HepG2 (cell line): ENCODE results near the gene CFAP210. TPM values are rescaled to one million over a fixed set of nuclear protein-coding genes. Genes with fewer than 3 reads are reported as not detected.

Experiments
- CENPT ChIP-seq: sonication (generic); formaldehyde crosslinking; IDR thresholded peaks from 2 replicates; pipeline ENCODE4 v1.8.0; 2022; ENCODE audit warnings: low read depth, mild to moderate bottlenecking, moderate library complexity, missing genetic modification reagents
- CENPX ChIP-seq: sonication (generic); formaldehyde crosslinking; IDR thresholded peaks from 2 replicates; pipeline ENCODE4 v1.9.0; 2021; ENCODE audit warnings: mild to moderate bottlenecking, missing genetic modification reagents, moderate library complexity
- CSRNP1 ChIP-seq: sonication (generic); formaldehyde crosslinking; IDR thresholded peaks from 2 replicates; pipeline ENCODE4 v1.8.1; 2023; ENCODE audit warnings: mild to moderate bottlenecking, missing genetic modification reagents
- DPF2 ChIP-seq: sonication (generic); formaldehyde crosslinking; IDR thresholded peaks from 2 replicates; pipeline ENCODE4 v1.4.0; 2020; ENCODE audit warnings: mild to moderate bottlenecking, low read depth, missing genetic modification reagents, borderline replicate concordance
- HMG20B ChIP-seq: conservative IDR thresholded peaks from 2 replicates; pipeline ENCODE4 v1.6.1; 2016; ENCODE audit warnings: missing genetic modification reagents, missing compliant biosample characterization
- HOXA5 ChIP-seq: sonication (generic); formaldehyde crosslinking; IDR thresholded peaks from 2 replicates; pipeline ENCODE4 v1.4.0; 2020; ENCODE audit warnings: missing genetic modification reagents
- HOXA7 ChIP-seq: sonication (generic); formaldehyde crosslinking; IDR thresholded peaks from 2 replicates; pipeline ENCODE4 v1.8.1; 2022; ENCODE audit warnings: mild to moderate bottlenecking, missing genetic modification reagents, moderate library complexity
- KAT7 ChIP-seq: IDR thresholded peaks from 2 replicates; pipeline ENCODE4 v1.6.1; 2018; ENCODE audit warnings: borderline replicate concordance, missing compliant biosample characterization
- KDM3A ChIP-seq: IDR thresholded peaks from 2 replicates; pipeline ENCODE4 v1.6.1; 2018; ENCODE audit warnings: low read depth, missing compliant biosample characterization
- KMT2A ChIP-seq: sonication (generic); formaldehyde crosslinking; IDR thresholded peaks from 2 replicates; pipeline ENCODE4 v1.4.0; 2020; ENCODE audit warnings: missing genetic modification reagents
- MAZ ChIP-seq, 2 experiments: sonication (generic) in 1 of 2; formaldehyde crosslinking in 1 of 2; IDR thresholded peaks; 2 replicates each; pipeline versions ENCODE4 v1.5.0 to v1.6.1; 2012 to 2020; ENCODE audit warnings: low read depth in 2 of 2, mild to moderate bottlenecking in 2 of 2, borderline replicate concordance in 1 of 2, improper control_type of control experiment in 1 of 2, low read length in 1 of 2, missing genetic modification reagents in 1 of 2, moderate library complexity in 1 of 2
- MXI1 ChIP-seq: IDR thresholded peaks from 3 replicates; pipeline ENCODE4 v1.6.1; 2012; ENCODE audit warnings: low read depth, low read length, inconsistent platforms, borderline replicate concordance
- MYC ChIP-seq: sonication (generic); formaldehyde crosslinking; IDR thresholded peaks from 2 replicates; pipeline ENCODE4 v1.9.0; 2021; ENCODE audit warnings: missing genetic modification reagents, borderline replicate concordance
- RORA ChIP-seq: sonication (generic); formaldehyde crosslinking; IDR thresholded peaks from 2 replicates; pipeline ENCODE4 v1.5.0; 2020; ENCODE audit warnings: mild to moderate bottlenecking, missing genetic modification reagents, moderate library complexity
- THRA ChIP-seq: sonication (generic); formaldehyde crosslinking; IDR thresholded peaks from 2 replicates; pipeline ENCODE4 v1.4.0; 2020; ENCODE audit warnings: missing genetic modification reagents, borderline replicate concordance
- ZNF3 ChIP-seq: IDR thresholded peaks from 2 replicates; pipeline ENCODE4 v1.7.0; 2017; ENCODE audit warnings: inconsistent platforms
- ZNF451 ChIP-seq: sonication (generic); formaldehyde crosslinking; IDR thresholded peaks from 2 replicates; pipeline ENCODE4 v1.5.0; 2020; ENCODE audit warnings: mild to moderate bottlenecking, missing genetic modification reagents
- ZNF652 ChIP-seq: IDR thresholded peaks from 2 replicates; pipeline ENCODE4 v1.6.1; 2016; ENCODE audit warnings: low read depth, borderline replicate concordance
- ZNF703 ChIP-seq: sonication (generic); formaldehyde crosslinking; IDR thresholded peaks from 2 replicates; pipeline ENCODE4 v1.5.1; 2020; ENCODE audit warnings: missing genetic modification reagents, mild to moderate bottlenecking, moderate library complexity, borderline replicate concordance
- ZNF776 ChIP-seq: sonication (generic); formaldehyde crosslinking; IDR thresholded peaks from 2 replicates; pipeline ENCODE4 v1.4.0; 2020; ENCODE audit warnings: mild to moderate bottlenecking, missing genetic modification reagents
- ZNF780A ChIP-seq: sonication (generic); formaldehyde crosslinking; IDR thresholded peaks from 2 replicates; pipeline ENCODE4 v1.8.0; 2022; ENCODE audit warnings: mild to moderate bottlenecking, missing genetic modification reagents, moderate library complexity
- polyA plus RNA-seq, 8 experiments: library from polyadenylated mRNA; depleted of rRNA in 3 of 8; stranded (reverse) in 7 of 8; unstranded in 1 of 8; fragments of >200 nt; fragmentation: Illumina TruSeq in 4 of 8; extraction: Trizol in 4 of 8; gene quantifications; 2 replicates each; pipeline versions ENCODE4 v1.2.1 to v1.2.3, GENCODE V29; 2011 to 2016; ENCODE audit warnings: low read depth in 4 of 8, missing spikeins in 1 of 8, mixed read lengths in 1 of 8; ENCODE audit not compliant: insufficient read depth in 1 of 8
- total RNA-seq, 5 experiments: library from RNA; depleted of rRNA; stranded (reverse); fragments of >200 nt; fragmentation: Illumina TruSeq; extraction: Trizol; gene quantifications; 2 replicates each; pipeline ENCODE4 v1.2.3, GENCODE V29; 2016; ENCODE audit warnings: low read depth in 1 of 5
- TF ChIP-seq, protein P1 (sequence below): sonication (generic); formaldehyde crosslinking; IDR thresholded peaks from 2 replicates; pipeline ENCODE4 v1.4.0; 2020; ENCODE audit warnings: missing genetic modification reagents, borderline replicate concordance

CFAP210 gene
- total and polyA plus RNA-seq, 2 of the 13 experiments (the other 11 are each of a cell fraction or from before 2014, with no cell fraction given) = 0.18 TPM; not detected in 1

DNA sequence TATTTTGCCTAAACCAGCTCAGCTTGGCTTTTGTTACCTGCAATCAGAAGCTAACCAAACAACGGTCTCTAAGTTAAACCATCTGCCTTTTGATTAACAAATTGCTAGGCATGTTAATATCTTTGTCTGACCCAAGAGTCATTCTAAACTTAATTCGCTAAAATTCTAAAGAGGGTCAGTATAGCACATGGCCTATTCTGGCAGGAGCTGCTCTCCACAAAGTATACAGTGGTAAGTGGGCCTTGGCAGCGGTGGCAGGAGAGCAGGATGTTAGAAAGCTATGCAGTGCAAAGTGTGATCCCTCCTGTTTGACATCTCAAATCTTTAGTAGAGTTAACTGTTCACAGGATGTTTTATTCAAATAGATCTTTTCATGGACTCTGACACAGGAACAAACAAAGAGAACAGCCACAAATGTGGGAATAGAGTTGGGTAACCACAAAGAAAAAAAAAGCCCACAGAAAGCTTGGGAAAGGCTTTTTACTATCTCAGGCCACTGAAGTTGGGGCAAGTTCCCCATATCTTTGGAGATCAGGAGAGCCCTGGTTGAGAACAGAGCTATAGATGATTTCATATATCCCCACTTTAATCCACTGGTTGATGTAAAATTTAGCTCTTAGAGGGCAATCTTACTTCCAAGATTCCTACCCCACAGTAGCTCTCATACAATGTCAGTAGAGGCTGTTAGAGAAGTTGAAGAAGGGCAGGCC lies 10.6 kb downstream of the CFAP210 start (continued):
- TF ChIP-seq THRA (CRISPR knock-in tag) (no peak; the same call in none of the 2 replicates), ZNF703 (CRISPR knock-in tag) (no peak), MAZ (IDR thresholded peaks at IDR 0.05; ENCODE audit: borderline replicate concordance, low read depth, low read length) (no peak), MAZ (CRISPR knock-in tag; IDR thresholded peaks at IDR 0.05; ENCODE audit: low read depth) (no peak), CENPX (no peak), ZNF780A (CRISPR knock-in tag) (peak; percentile 68; the same call in 1 of the 2 replicates), DPF2 (CRISPR knock-in tag) (peak; percentile 68; the same call in 1 of the 2 replicates), KAT7 (CRISPR knock-in tag) (0 out of 2 replicates have a peak, but pooled peaks have one; percentile 38), CSRNP1 (CRISPR knock-in tag) (peak; percentile 29; the same call in 1 of the 2 replicates), MYC (CRISPR knock-in tag) (peak; percentile 75), ZNF652 (CRISPR knock-in tag) (peak; percentile 92), KDM3A (CRISPR knock-in tag) (no peak), HOXA7 (CRISPR knock-in tag) (no peak), CENPT (no peak), MXI1 (no peak; the same call in 2 of the 3 replicates), ZNF3 (no peak), ZNF451 (CRISPR knock-in tag) (0 out of 2 replicates have a peak, but pooled peaks have one; percentile 31), RORA (CRISPR knock-in tag) (peak; percentile 69; the same call in 1 of the 2 replicates), KMT2A (CRISPR knock-in tag) (0 out of 2 replicates have a peak, but pooled peaks have one; percentile 49), HMG20B (CRISPR knock-in tag) (peak; percentile 85), HOXA5 (CRISPR knock-in tag) (peak; percentile 86), ZNF776 (CRISPR knock-in tag) (no peak)
- TF ChIP-seq, protein P1, sequence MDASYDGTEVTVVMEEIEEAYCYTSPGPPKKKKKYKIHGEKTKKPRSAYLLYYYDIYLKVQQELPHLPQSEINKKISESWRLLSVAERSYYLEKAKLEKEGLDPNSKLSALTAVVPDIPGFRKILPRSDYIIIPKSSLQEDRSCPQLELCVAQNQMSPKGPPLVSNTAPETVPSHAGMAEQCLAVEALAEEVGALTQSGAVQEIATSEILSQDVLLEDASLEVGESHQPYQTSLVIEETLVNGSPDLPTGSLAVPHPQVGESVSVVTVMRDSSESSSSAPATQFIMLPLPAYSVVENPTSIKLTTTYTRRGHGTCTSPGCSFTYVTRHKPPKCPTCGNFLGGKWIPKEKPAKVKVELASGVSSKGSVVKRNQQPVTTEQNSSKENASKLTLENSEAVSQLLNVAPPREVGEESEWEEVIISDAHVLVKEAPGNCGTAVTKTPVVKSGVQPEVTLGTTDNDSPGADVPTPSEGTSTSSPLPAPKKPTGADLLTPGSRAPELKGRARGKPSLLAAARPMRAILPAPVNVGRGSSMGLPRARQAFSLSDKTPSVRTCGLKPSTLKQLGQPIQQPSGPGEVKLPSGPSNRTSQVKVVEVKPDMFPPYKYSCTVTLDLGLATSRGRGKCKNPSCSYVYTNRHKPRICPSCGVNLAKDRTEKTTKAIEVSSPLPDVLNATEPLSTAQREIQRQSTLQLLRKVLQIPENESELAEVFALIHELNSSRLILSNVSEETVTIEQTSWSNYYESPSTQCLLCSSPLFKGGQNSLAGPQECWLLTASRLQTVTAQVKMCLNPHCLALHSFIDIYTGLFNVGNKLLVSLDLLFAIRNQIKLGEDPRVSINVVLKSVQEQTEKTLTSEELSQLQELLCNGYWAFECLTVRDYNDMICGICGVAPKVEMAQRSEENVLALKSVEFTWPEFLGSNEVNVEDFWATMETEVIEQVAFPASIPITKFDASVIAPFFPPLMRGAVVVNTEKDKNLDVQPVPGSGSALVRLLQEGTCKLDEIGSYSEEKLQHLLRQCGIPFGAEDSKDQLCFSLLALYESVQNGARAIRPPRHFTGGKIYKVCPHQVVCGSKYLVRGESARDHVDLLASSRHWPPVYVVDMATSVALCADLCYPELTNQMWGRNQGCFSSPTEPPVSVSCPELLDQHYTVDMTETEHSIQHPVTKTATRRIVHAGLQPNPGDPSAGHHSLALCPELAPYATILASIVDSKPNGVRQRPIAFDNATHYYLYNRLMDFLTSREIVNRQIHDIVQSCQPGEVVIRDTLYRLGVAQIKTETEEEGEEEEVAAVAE (CRISPR knock-in tag) = 0 out of 2 replicates have a peak, but pooled peaks have one; percentile 43
